Measurements from ENCODE around the gene TTC7B.
A peak's percentile ranks its signal among the peaks of the same experiment; 100 is the strongest.
"Not testable (repeated sequence)": the region's sequence is repeated elsewhere in the genome, so short reads cannot be mapped to it uniquely, and the experiment has no call there.

Gene TTC7B

DNA sequence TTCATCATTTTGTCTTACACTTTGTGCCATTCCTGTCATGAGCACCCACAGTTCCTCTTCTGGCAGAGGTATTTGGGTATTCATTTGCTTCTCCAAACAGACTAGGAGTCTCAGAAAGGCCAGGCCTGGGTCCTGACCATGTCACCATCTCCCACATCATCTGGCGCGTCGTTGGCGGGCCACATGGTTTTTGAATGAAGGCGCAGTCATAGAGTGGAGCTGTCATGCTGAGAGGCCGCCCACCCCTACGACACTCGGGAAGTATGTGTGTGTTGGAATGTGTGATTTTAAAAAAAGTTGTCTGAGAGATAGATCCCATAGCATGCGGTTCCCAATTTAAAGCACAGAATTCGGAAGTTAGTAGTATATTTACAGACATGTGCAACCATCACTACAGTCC, 15.6 kb upstream of the TTC7B start:
- H3K27ac ChIP-seq (ENCODE audit: low read depth, low read length) = no peak overlapping the region
- H3K9ac ChIP-seq (ENCODE audit: low read length in 5 of 5) = no peak overlapping the region
- no peak overlapping the region for H3K4me3 ChIP-seq (ENCODE audit: low read depth in 1 of 5, low read length in 5 of 5)
- H3K36me3 ChIP-seq (ENCODE audit: control insufficient read depth in 5 of 5, insufficient read depth in 5 of 5, low read length in 5 of 5) = no peaks in the 10 kb centered on the region
- H3K27me3 ChIP-seq (ENCODE audit: control insufficient read depth in 5 of 5, insufficient read depth in 4 of 5, low read length in 5 of 5) = no peaks in the 10 kb centered on the region
- H3K9me3 ChIP-seq (ENCODE audit: control insufficient read depth in 5 of 5, low read length in 5 of 5) = no peaks in the 10 kb centered on the region
- H3K4me1 ChIP-seq (ENCODE audit: control insufficient read depth in 5 of 5, insufficient read depth in 5 of 5, low read length in 5 of 5) = peaks cover 1 to 22% (median 13%) of the 10 kb centered on the region in 5 donors

DNA sequence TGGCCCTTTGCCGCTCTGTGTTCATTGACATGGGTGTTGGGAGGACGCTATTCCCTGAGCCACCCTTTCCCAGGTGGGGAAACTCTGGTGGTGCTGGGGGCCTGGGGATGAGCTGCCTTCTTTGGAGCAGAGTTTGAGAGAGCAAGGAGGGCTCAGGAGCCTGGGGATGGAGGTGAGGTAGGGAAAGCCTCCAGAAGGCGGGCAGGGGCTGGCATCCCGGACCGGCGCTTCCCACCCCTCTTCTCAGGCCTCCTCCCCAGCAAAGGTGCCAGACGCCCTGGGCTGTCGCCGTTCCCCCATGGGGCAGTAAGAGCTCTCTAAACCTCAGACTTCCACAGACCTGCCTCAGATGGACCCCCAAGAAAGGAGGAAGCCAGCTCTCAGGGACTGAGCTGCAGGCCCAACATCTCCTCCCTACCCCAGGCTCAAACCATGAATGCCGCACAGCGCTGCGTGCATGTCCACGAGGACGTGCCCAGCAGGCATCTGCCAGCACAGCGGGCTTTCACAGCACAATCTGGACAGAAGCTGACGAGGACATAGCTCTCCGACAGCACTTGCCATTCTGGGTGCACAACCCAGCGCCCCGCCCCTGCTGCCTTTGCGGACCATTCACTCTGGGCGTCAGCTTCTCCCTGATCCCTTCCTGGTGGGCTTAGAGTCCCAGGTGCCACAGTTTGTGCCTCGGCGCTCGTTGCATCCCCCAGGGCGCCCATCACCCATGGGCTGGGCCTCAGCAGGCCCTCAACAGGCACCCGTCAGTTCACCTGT, 14.9 kb upstream of the TTC7B start:
- H3K27ac ChIP-seq (ENCODE audit: low read depth, low read length) = no peak overlapping the region

GRCh38 chr14:90829677-90830076, 13.4 kb upstream of the TTC7B start:
- no peak overlapping the region for H3K27ac ChIP-seq (ENCODE audit: low read depth, low read length)
- H3K27me3 ChIP-seq (ENCODE audit: control insufficient read depth in 5 of 5, insufficient read depth in 4 of 5, low read length in 5 of 5) = no peaks in the 10 kb centered on the region
- no peaks in the 10 kb centered on the region for H3K36me3 ChIP-seq (ENCODE audit: control insufficient read depth in 5 of 5, insufficient read depth in 5 of 5, low read length in 5 of 5)
- peaks cover 1 to 16% (median 13%) of the 10 kb centered on the region in 5 donors for H3K4me1 ChIP-seq (ENCODE audit: control insufficient read depth in 5 of 5, insufficient read depth in 5 of 5, low read length in 5 of 5)
- no peak overlapping the region for H3K9ac ChIP-seq (ENCODE audit: low read length in 5 of 5)
- no peaks in the 10 kb centered on the region for H3K9me3 ChIP-seq (ENCODE audit: control insufficient read depth in 5 of 5, low read length in 5 of 5)
- no peak overlapping the region for H3K4me3 ChIP-seq (ENCODE audit: low read depth in 1 of 5, low read length in 5 of 5)

More for the DNA sequence above, 14.9 kb upstream of the TTC7B start:
- H3K36me3 ChIP-seq (ENCODE audit: control insufficient read depth in 5 of 5, insufficient read depth in 5 of 5, low read length in 5 of 5) = no peaks in the 10 kb centered on the region
- no peaks in the 10 kb centered on the region for H3K9me3 ChIP-seq (ENCODE audit: control insufficient read depth in 5 of 5, low read length in 5 of 5)
- H3K4me1 ChIP-seq (ENCODE audit: control insufficient read depth in 5 of 5, insufficient read depth in 5 of 5, low read length in 5 of 5) = peaks cover 1 to 16% (median 13%) of the 10 kb centered on the region in 5 donors
- no peaks in the 10 kb centered on the region for H3K27me3 ChIP-seq (ENCODE audit: control insufficient read depth in 5 of 5, insufficient read depth in 4 of 5, low read length in 5 of 5)
- no peak overlapping the region for H3K9ac ChIP-seq (ENCODE audit: low read length in 5 of 5)
- H3K4me3 ChIP-seq (ENCODE audit: low read depth in 1 of 5, low read length in 5 of 5) = no peak overlapping the region

DNA sequence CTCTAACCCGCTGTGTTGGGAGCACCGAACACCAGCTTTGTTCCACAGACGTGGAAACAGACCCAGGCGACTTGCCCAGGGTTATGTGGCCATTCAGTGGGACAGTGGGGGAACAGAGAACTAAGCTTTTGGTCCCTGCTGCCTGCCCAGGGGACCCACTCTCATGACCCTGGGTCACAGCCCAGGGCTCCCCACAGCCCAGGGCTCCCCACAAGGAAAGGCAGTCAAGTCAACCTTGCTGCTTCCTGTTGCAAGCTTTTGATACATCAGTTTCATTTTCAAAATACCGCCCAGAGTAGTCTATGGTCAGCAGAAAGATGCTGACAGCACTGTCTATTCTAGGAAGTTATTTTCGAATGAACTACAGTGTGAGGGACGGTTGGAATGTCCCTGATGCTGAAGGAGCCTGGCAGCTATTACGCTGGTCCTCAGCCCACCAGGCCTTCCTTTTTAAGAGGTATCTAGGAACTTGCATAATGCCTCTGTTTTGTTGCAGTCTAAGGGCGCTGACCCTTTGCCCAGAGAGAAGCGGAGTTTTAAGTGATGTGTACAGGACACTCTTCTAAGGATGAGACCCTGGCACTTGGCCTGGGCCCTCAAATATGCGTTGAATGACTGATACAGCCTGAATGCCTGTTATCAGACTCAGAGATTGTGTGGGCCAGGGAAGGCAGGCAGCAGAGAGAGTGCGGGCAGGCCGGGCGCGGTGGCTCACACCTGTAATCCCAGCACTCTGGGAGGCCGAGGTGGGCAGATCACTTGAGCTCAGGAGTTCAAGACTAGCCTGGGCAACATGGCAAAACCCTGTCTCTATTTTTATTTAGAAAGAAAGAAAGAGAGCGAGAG, 12.6 kb upstream of the TTC7B start:
- Histone ChIP-seq H3K4me1 (ENCODE audit: control insufficient read depth in 5 of 5, insufficient read depth in 5 of 5, low read length in 5 of 5) (peaks cover 1 to 16% (median 13%) of the 10 kb centered on the region in 5 donors), H3K4me3 (ENCODE audit: low read depth in 1 of 5, low read length in 5 of 5) (peak overlapping the region; percentile 46 to 69 (median 58)), H3K9ac (ENCODE audit: low read length in 5 of 5) (peak overlapping the region; percentile 26 to 75 (median 71))

DNA sequence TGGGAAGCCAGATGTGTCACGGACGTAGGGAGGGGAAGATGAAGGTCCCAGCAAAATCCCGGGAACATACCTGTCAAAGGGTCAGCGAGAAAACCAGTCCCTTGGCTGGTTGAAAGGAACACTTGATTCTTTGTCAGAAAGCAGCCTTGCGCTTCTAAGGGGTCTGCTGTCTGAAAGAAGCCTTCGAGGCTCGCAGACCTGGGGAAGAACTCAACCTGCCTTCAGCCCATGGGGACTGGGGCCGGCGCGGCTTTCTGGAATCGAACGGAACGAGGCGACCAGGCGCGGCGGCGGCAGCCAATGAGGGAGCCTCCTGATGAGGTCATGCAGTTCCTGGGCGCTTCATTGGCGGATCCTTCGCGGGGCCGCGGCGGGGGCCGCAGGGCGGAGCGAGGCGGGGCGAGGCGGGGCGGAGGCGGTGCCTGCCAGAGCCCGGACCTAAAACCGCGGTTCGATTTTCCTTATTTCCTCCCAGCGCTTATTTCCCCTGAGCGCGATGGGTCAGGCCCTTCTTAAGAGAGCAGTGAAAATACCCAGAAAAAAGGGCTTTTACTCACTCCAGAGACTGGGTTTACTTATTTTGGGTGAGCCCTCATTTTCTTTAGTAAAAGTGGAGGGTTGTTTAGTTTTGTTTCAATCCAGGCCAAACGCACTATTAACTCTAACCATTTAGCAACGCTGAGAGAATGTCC, 11.8 kb upstream of the TTC7B start:
- Histone ChIP-seq H3K27ac (ENCODE audit: low read depth, low read length) (peak overlapping the region; percentile 57), H3K9ac (ENCODE audit: low read length in 5 of 5) (peak overlapping the region; percentile 63 to 89 (median 73)), H3K27me3 (ENCODE audit: control insufficient read depth in 5 of 5, insufficient read depth in 4 of 5, low read length in 5 of 5) (no peaks in the 10 kb centered on the region), H3K9me3 (ENCODE audit: control insufficient read depth in 5 of 5, low read length in 5 of 5) (peaks cover 0 to 7% (median 4%) of the 10 kb centered on the region in 5 donors), H3K36me3 (ENCODE audit: control insufficient read depth in 5 of 5, insufficient read depth in 5 of 5, low read length in 5 of 5) (no peaks in the 10 kb centered on the region), H3K4me1 (ENCODE audit: control insufficient read depth in 5 of 5, insufficient read depth in 5 of 5, low read length in 5 of 5) (peaks cover 1 to 16% (median 13%) of the 10 kb centered on the region in 5 donors), H3K4me3 (ENCODE audit: low read depth in 1 of 5, low read length in 5 of 5) (peak overlapping the region; percentile 53 to 81 (median 65))

More for the DNA sequence above, 12.6 kb upstream of the TTC7B start:
- peaks cover 0 to 3% (median 2%) of the 10 kb centered on the region in 5 donors for H3K9me3 ChIP-seq (ENCODE audit: control insufficient read depth in 5 of 5, low read length in 5 of 5)
- H3K27ac ChIP-seq (ENCODE audit: low read depth, low read length) = peak overlapping the region; percentile 57
- no peaks in the 10 kb centered on the region for H3K36me3 ChIP-seq (ENCODE audit: control insufficient read depth in 5 of 5, insufficient read depth in 5 of 5, low read length in 5 of 5)
- no peaks in the 10 kb centered on the region for H3K27me3 ChIP-seq (ENCODE audit: control insufficient read depth in 5 of 5, insufficient read depth in 4 of 5, low read length in 5 of 5)

DNA sequence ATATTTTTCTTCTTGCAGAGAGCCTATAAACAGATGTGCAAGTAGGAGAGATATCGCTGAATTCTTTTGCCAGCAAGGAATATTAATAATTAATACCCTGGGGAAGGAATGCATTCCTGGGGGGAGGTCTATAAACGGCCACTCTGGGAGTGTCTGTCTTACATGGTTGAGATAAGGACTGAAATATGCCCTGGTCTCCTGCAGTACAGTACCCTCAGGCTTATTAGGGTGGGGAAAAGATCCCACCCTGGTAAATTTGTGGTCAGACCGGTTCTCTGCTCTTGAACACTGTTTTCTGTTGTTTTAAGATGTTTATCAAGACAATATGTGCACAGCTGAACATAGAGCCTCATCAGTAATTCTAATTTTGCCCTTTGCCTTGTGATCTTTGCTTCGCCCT, 7.3 kb upstream of the TTC7B start:
- not testable (repeated sequence) for H3K4me3 ChIP-seq (ENCODE audit: low read depth in 1 of 5, low read length in 5 of 5); H3K27ac ChIP-seq (ENCODE audit: low read depth, low read length); H3K9me3 ChIP-seq (ENCODE audit: control insufficient read depth in 5 of 5, low read length in 5 of 5); H3K9ac ChIP-seq (ENCODE audit: low read length in 5 of 5); H3K27me3 ChIP-seq (ENCODE audit: control insufficient read depth in 5 of 5, insufficient read depth in 4 of 5, low read length in 5 of 5); H3K36me3 ChIP-seq (ENCODE audit: control insufficient read depth in 5 of 5, insufficient read depth in 5 of 5, low read length in 5 of 5)
- peaks cover under 1 to 13% (median 10%) of the 10 kb centered on the region in 5 donors for H3K4me1 ChIP-seq (ENCODE audit: control insufficient read depth in 5 of 5, insufficient read depth in 5 of 5, low read length in 5 of 5)

- Histone ChIP-seq H3K9me3 (ENCODE audit: control insufficient read depth in 5 of 5, low read length in 5 of 5) (peaks cover 0 to 10% (median 4%) of the 10 kb centered on the region in 5 donors), H3K27ac (ENCODE audit: low read depth, low read length) (no peak overlapping the region), H3K4me3 (ENCODE audit: low read depth in 1 of 5, low read length in 5 of 5) (no peak overlapping the region), H3K9ac (ENCODE audit: low read length in 5 of 5) (no peak overlapping the region), H3K4me1 (ENCODE audit: control insufficient read depth in 5 of 5, insufficient read depth in 5 of 5, low read length in 5 of 5) (peaks cover 0 to 14% (median 6%) of the 10 kb centered on the region in 5 donors), H3K27me3 (ENCODE audit: control insufficient read depth in 5 of 5, insufficient read depth in 4 of 5, low read length in 5 of 5) (no peaks in the 10 kb centered on the region), H3K36me3 (ENCODE audit: control insufficient read depth in 5 of 5, insufficient read depth in 5 of 5, low read length in 5 of 5) (no peaks in the 10 kb centered on the region)
Measured at GRCh38 chr14:90820958-90821357, 4.7 kb upstream of the TTC7B start.

DNA sequence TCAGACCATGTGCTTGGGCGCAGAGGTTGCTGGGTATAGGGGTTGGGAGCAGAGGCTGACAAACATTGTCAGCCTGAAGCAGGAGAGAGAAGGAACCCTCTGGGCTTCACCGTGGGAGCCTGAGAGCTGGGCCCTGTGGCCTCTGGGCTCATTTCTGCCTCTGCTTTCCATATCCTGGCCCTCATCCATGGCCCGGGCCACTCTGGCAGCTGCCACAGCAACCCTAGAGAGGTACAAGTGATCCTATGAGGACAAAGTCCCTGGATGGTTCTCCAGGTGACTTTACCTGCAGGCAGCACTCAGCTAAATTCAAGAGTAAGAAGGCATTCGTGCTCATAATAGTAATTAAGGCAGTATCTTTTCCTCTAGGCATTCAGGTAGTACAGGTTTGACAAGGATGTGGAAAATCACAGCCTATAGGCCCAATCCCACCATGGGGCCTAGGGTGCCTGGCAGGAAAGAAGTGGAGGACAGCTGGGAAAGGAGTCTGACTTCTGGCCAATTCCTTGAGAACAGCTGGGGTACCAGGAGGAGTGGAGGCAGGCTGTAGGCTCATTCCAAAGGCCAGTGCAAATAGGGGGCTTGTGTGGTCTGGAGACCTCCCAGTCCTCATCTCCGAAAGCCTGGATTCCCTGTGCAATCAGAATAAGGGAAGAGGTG, 3.6 kb upstream of the TTC7B start:
- no peaks in the 10 kb centered on the region for H3K36me3 ChIP-seq (ENCODE audit: control insufficient read depth in 5 of 5, insufficient read depth in 5 of 5, low read length in 5 of 5)
- H3K9ac ChIP-seq (ENCODE audit: low read length in 5 of 5) = no peak overlapping the region
- H3K27ac ChIP-seq (ENCODE audit: low read depth, low read length) = no peak overlapping the region
- H3K9me3 ChIP-seq (ENCODE audit: control insufficient read depth in 5 of 5, low read length in 5 of 5) = peaks cover 0 to 10% (median 4%) of the 10 kb centered on the region in 5 donors
- H3K27me3 ChIP-seq (ENCODE audit: control insufficient read depth in 5 of 5, insufficient read depth in 4 of 5, low read length in 5 of 5) = no peaks in the 10 kb centered on the region
- peaks cover 2 to 22% (median 16%) of the 10 kb centered on the region in 5 donors for H3K4me1 ChIP-seq (ENCODE audit: control insufficient read depth in 5 of 5, insufficient read depth in 5 of 5, low read length in 5 of 5)
- no peak overlapping the region for H3K4me3 ChIP-seq (ENCODE audit: low read depth in 1 of 5, low read length in 5 of 5)

DNA sequence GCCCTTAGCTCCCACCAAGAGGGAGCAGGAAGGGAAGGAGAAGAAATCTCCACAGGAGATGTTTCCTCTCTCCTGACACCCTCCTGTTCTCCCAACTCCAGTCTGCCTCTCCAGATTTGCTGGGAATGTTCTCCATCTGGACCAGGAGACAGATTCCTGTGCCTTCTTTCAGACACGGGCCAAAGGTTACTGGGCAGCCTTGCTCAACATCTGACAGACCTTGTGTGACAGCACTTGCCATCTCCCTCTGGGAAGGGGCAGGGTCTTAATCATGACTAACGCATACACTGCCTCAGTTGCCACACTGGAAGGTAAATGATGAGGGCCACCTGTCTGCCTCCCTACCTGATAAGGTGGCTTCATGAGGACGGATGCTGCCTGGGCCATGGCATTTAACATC, 2.5 kb upstream of the TTC7B start:
- Histone ChIP-seq H3K9ac (ENCODE audit: low read length in 5 of 5) (peak overlapping the region in 2 of 5 donors; percentile 27 to 47), H3K27me3 (ENCODE audit: control insufficient read depth in 5 of 5, insufficient read depth in 4 of 5, low read length in 5 of 5) (no peaks in the 10 kb centered on the region), H3K4me1 (ENCODE audit: control insufficient read depth in 5 of 5, insufficient read depth in 5 of 5, low read length in 5 of 5) (peaks cover 2 to 30% (median 23%) of the 10 kb centered on the region in 5 donors), H3K4me3 (ENCODE audit: low read depth in 1 of 5, low read length in 5 of 5) (no peak overlapping the region), H3K36me3 (ENCODE audit: control insufficient read depth in 5 of 5, insufficient read depth in 5 of 5, low read length in 5 of 5) (no peaks in the 10 kb centered on the region), H3K27ac (ENCODE audit: low read depth, low read length) (no peak overlapping the region), H3K9me3 (ENCODE audit: control insufficient read depth in 5 of 5, low read length in 5 of 5) (peaks cover 0 to 6% (median under 1%) of the 10 kb centered on the region in 5 donors)
